ENCODE data around the gene PIK3R5. TPM values are rescaled to one million over a fixed set of nuclear protein-coding genes. Genes with fewer than 3 reads are reported as not detected.

The PIK3R5 gene
- total RNA-seq, 1 donor from 2014 or later: 0.25 TPM

DNA sequence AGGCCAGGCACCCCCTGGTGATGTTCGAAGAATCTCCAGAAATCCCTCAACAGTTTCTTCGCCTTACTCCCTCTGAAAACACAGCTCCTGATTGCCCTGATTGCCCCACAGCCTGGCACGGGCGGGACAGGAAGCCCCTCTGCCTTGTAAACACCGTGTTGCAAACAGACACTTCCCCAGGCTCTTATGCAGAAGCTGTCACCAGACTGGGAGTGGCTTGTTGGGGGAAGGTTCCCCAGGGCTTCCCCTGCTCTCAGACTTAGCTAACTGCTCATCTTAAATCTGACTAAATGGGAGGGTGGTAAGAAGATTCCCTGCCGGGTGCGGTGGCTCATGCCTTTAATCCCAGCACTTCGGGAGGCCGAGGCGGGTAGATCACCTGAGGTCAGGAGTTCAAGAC lies 11.2 kb downstream of the PIK3R5 start:
- no peaks in the 10 kb centered on the region for H3K36me3 Mint-ChIP-seq
- H3K27ac Mint-ChIP-seq: no peak overlapping the region
- H3K4me3 Mint-ChIP-seq: no peak overlapping the region
- TF ChIP-seq, protein P1, sequence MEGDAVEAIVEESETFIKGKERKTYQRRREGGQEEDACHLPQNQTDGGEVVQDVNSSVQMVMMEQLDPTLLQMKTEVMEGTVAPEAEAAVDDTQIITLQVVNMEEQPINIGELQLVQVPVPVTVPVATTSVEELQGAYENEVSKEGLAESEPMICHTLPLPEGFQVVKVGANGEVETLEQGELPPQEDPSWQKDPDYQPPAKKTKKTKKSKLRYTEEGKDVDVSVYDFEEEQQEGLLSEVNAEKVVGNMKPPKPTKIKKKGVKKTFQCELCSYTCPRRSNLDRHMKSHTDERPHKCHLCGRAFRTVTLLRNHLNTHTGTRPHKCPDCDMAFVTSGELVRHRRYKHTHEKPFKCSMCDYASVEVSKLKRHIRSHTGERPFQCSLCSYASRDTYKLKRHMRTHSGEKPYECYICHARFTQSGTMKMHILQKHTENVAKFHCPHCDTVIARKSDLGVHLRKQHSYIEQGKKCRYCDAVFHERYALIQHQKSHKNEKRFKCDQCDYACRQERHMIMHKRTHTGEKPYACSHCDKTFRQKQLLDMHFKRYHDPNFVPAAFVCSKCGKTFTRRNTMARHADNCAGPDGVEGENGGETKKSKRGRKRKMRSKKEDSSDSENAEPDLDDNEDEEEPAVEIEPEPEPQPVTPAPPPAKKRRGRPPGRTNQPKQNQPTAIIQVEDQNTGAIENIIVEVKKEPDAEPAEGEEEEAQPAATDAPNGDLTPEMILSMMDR (IDR thresholded peaks at IDR 0.05; ENCODE audit: unreplicated experiment): no peak
- H3K9me3 Mint-ChIP-seq: peaks cover 4% of the 10 kb centered on the region
- no peaks in the 10 kb centered on the region for H3K4me1 Mint-ChIP-seq
- H3K27me3 Mint-ChIP-seq (ENCODE audit: low read depth): peaks cover 73% of the 10 kb centered on the region
- no peak for DNase-seq (ENCODE audit: low spot score in 2 of 2, unreplicated experiment in 2 of 2)

DNA sequence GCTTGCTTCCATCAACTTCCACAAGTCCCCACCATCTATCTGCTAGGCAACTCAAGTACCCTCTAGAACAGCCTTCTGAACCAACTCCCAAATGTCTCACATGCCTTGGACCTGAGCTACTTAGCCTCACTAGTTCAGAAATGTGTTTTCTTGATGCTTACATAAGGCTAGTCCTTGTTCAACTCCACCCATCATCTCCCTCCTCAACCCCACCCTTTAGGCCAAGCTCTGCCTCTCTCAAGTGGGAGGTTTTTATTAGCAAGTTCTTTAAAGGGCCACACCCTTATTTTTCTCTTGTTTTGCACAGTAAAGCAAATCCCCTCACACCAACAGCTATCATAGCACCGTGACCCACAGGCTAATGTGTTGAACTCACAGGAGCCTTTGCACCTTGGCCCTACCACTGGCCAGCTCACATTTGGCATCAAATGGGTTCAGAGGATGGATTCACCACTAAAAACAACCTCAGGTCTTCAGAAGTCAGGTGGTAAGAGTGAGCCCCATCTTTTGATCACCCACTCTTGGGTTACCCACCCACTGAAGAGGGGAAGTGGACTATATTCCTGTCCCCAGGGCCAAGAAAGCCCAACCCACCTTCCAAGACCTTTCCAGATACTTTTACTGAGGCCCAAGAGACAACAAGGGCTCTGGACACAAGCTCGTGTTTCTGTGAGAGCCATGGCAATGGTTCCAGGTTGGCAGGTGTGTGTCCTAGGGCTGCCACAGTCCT lies 12.2 kb downstream of the PIK3R5 start:
- Mint-ChIP-seq H3K4me1 (no peaks in the 10 kb centered on the region), H3K27me3 (ENCODE audit: low read depth) (peaks cover 73% of the 10 kb centered on the region), H3K36me3 (no peaks in the 10 kb centered on the region), H3K9me3 (peaks cover 4% of the 10 kb centered on the region), H3K27ac (no peak overlapping the region), H3K4me3 (no peak overlapping the region)
- TF ChIP-seq, protein P1 (IDR thresholded peaks at IDR 0.05; ENCODE audit: unreplicated experiment): no peak
- DNase-seq (ENCODE audit: low spot score in 2 of 2, unreplicated experiment in 2 of 2): no peak

DNA sequence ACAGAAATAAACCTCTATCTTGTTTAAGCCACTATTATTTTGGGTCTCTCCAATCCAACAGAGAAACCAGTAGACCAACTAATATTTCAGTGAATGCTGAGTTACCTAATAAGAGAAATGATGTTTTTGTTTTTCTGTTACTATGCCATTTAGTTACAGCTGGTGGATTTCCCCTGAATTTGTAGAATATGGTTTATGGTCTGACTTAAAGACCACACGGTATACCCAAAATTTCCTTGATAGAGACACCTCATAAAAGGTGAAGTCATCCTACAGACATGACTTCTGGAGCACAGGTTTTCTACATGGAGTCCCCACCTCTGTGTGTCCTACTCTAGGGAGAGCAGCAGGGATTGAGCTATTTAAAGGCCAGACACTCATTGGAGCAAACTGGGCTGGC lies 13.3 kb downstream of the PIK3R5 start:
- H3K9me3 Mint-ChIP-seq: peaks cover 7% of the 10 kb centered on the region

DNA sequence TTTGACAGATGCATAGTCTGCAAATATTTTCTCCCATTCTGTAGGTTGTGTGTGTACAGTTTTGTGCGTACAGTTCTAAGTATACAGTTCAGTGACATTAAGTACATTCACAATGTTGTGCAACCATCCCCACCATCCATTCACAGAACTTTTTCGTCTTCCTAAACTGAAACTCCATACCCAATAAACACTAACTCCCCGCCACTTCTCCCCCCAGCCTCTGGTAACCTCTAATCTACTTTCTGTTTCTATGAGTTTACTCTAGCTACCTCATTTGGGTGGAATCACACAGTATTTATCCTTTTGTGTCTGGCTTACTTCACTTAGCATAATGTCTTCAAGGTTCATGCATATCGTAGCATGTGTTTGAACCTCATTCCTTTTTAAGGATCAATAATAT lies 14.3 kb downstream of the PIK3R5 start:
- Mint-ChIP-seq H3K4me1 (no peaks in the 10 kb centered on the region), H3K36me3 (no peaks in the 10 kb centered on the region), H3K27ac (no peak overlapping the region), H3K9me3 (peaks cover 7% of the 10 kb centered on the region), H3K4me3 (no peak overlapping the region), H3K27me3 (ENCODE audit: low read depth) (peaks cover 67% of the 10 kb centered on the region)
- TF ChIP-seq, protein P1 (IDR thresholded peaks at IDR 0.05; ENCODE audit: unreplicated experiment): no peak
- no peak for DNase-seq (ENCODE audit: low spot score in 2 of 2, unreplicated experiment in 2 of 2)

More for the DNA sequence above, 13.3 kb downstream of the PIK3R5 start:
- no peak overlapping the region for H3K27ac Mint-ChIP-seq
- DNase-seq (ENCODE audit: low spot score in 2 of 2, unreplicated experiment in 2 of 2): no peak
- H3K27me3 Mint-ChIP-seq (ENCODE audit: low read depth): peaks cover 69% of the 10 kb centered on the region
- no peak overlapping the region for H3K4me3 Mint-ChIP-seq
- no peaks in the 10 kb centered on the region for H3K4me1 Mint-ChIP-seq
- no peaks in the 10 kb centered on the region for H3K36me3 Mint-ChIP-seq
- TF ChIP-seq, protein P1 (IDR thresholded peaks at IDR 0.05; ENCODE audit: unreplicated experiment): no peak

DNA sequence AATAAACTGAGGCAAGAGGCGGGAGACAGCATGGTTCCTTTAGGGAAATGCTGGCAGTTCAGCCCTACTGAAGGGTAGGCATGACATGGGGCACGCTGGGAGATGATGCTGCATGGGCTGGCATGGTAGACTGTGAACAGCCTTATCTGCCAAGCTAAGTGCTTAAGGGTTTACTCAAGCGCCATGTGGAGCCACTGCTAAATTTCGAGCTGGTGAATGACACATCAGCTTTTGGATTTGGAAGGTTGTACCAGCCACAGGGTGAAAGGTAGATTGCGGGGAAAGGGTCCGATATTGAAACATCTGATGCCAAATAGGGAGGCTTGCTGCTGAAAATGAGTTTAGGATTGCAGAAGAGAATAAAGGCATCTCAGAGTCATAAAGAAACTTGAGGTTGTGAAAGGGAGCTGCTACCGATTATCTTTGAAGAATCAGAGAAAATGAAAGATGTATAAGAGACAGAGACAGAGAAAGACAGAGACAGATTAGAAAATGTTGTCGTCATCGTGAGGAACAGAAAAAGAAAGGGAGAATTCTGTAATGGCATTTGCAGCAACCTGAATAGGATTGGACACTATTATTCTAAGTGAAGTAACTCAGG lies 16.3 kb downstream of the PIK3R5 start:
- no peak overlapping the region for H3K27ac Mint-ChIP-seq
- no peak overlapping the region for H3K4me3 Mint-ChIP-seq
- H3K36me3 Mint-ChIP-seq: no peaks in the 10 kb centered on the region
- H3K4me1 Mint-ChIP-seq: no peaks in the 10 kb centered on the region
- peaks cover 7% of the 10 kb centered on the region for H3K9me3 Mint-ChIP-seq
- DNase-seq (ENCODE audit: low spot score in 2 of 2, unreplicated experiment in 2 of 2): no peak
- TF ChIP-seq, protein P1 (IDR thresholded peaks at IDR 0.05; ENCODE audit: unreplicated experiment): no peak
- H3K27me3 Mint-ChIP-seq (ENCODE audit: low read depth): peaks cover 67% of the 10 kb centered on the region

Measured in mesothelial cell of epicardium (in vitro differentiated cells).